Esophagus squamous epithelium (tissue), 5 donors: ENCODE data around the gene GPR42. TPM values are rescaled to one million over a fixed set of nuclear protein-coding genes. Genes with fewer than 3 reads are reported as not detected.

ENCODE experiments used
- DNase-seq: peaks from one replicate; lab custom pipeline; 2025; lab: John Stamatoyannopoulos, UW
- H3K27ac ChIP-seq, 4 donors: fragments of 200-600 bp; sonication (generic); one replicate each; pipeline ENCODE4 v1.5.1; 2016 to 2019; ENCODE audit warnings: mild to moderate bottlenecking in 1 of 4
- H3K27me3 ChIP-seq, 4 donors: fragments of 200-600 bp; sonication (generic); 1 replicate in 3 of 4; 2 replicates in 1 of 4; pipeline versions ENCODE4 v1.5.1 to v1.6.0; 2017 to 2021; ENCODE audit warnings: antibody characterized with exemption in 1 of 4
- H3K36me3 ChIP-seq, 3 donors: fragments of 200-600 bp; sonication (generic); one replicate each; pipeline ENCODE4 v1.5.1; 2016 to 2019
- H3K4me1 ChIP-seq, 3 donors: fragments of 200-600 bp; sonication (generic); one replicate each; pipeline ENCODE4 v1.5.1; 2017 to 2019
- H3K4me3 ChIP-seq, 4 donors: fragments of 200-600 bp; sonication (generic); 1 replicate in 3 of 4; 2 replicates in 1 of 4; pipeline ENCODE4 v1.5.1; 2016 to 2019; ENCODE audit warnings: mild to moderate bottlenecking in 2 of 4, moderate library complexity in 1 of 4
- H3K9me3 ChIP-seq, 3 donors: fragments of 200-600 bp; sonication (generic); one replicate each; pipeline ENCODE4 v1.5.1; 2016 to 2019
- POLR2A ChIP-seq, 4 donors: fragments of 450-650 bp; IDR thresholded peaks; one replicate each; pipeline ENCODE4 v1.6.1; 2017; ENCODE audit warnings: antibody characterized with exemption in 4 of 4, mild to moderate bottlenecking in 4 of 4, moderate library complexity in 3 of 4
- WGBS, 2 donors: methylation state at CpG; one replicate each; pipeline ENCODE4 v1.1.5; 2018; 5-methylcytosine and 5-hydroxymethylcytosine counted together
- intact Hi-C: fragments of 100-400 bp; cut with DNase I; formaldehyde crosslinking; loops from one replicate; pipeline ENCODE4 v1.15.0; 2022
- total RNA-seq, 4 donors: library from RNA; depleted of rRNA; stranded (reverse); fragments of >200 nt; gene quantifications; one replicate each; pipeline ENCODE4 v1.1.0, GENCODE V29; 2016
- TF ChIP-seq, protein P1 (sequence below), 6 experiments: fragments of 450-650 bp in 4 of 6; fragments of 200-600 bp in 2 of 6; sonication (generic) in 2 of 6; IDR thresholded peaks; one replicate each; pipeline ENCODE4 v1.5.1; 2016 to 2019; ENCODE audit warnings: antibody characterized with exemption in 6 of 6, mild to moderate bottlenecking in 4 of 6, moderate library complexity in 4 of 6
- donor health status: DM: yes; HTN: yes; CAD: no.

The GPR42 gene
- total RNA-seq, 4 donors from 2014 or later = not detected

DNA sequence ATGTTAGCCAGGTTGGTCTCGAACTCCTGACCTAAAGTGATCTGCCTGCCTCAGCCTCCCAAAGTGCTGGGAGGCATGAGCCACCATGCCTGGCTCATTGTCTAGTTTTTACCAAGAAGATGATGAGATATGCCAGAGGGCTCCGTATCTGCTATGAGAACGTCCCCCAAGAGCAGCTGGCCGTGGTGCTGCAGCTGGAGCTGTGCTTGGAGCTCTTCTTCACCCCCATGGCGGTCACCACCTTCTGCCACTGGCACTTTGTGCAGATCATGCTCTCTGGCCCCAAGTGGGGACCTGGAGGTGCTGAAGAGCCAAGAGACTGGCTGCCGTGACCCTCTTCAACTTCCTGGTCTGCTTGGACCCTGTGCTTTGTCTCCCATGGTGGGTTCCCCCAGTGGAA is 36.8 kb downstream of the GPR42 start:
- H3K27me3 ChIP-seq = peaks cover 0 to 16% (median 0%) of the 10 kb centered on the region in 4 donors
- no peak for DNase-seq
- intact Hi-C loops = no loop called here
- TF ChIP-seq, protein P1, sequence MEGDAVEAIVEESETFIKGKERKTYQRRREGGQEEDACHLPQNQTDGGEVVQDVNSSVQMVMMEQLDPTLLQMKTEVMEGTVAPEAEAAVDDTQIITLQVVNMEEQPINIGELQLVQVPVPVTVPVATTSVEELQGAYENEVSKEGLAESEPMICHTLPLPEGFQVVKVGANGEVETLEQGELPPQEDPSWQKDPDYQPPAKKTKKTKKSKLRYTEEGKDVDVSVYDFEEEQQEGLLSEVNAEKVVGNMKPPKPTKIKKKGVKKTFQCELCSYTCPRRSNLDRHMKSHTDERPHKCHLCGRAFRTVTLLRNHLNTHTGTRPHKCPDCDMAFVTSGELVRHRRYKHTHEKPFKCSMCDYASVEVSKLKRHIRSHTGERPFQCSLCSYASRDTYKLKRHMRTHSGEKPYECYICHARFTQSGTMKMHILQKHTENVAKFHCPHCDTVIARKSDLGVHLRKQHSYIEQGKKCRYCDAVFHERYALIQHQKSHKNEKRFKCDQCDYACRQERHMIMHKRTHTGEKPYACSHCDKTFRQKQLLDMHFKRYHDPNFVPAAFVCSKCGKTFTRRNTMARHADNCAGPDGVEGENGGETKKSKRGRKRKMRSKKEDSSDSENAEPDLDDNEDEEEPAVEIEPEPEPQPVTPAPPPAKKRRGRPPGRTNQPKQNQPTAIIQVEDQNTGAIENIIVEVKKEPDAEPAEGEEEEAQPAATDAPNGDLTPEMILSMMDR (IDR thresholded peaks at IDR 0.05) = no peak
- no peak for TF ChIP-seq POLR2A (IDR thresholded peaks at IDR 0.05)
- H3K27ac ChIP-seq = no peak overlapping the region
- no peaks in the 10 kb centered on the region for H3K36me3 ChIP-seq
- H3K9me3 ChIP-seq = no peaks in the 10 kb centered on the region
- H3K4me3 ChIP-seq = no peak overlapping the region
- no peaks in the 10 kb centered on the region for H3K4me1 ChIP-seq
- whole genome bisulfite sequencing, 2 donors = 77 to 81% methylated on average over 2 to 4 of the region's 6 CpGs

DNA sequence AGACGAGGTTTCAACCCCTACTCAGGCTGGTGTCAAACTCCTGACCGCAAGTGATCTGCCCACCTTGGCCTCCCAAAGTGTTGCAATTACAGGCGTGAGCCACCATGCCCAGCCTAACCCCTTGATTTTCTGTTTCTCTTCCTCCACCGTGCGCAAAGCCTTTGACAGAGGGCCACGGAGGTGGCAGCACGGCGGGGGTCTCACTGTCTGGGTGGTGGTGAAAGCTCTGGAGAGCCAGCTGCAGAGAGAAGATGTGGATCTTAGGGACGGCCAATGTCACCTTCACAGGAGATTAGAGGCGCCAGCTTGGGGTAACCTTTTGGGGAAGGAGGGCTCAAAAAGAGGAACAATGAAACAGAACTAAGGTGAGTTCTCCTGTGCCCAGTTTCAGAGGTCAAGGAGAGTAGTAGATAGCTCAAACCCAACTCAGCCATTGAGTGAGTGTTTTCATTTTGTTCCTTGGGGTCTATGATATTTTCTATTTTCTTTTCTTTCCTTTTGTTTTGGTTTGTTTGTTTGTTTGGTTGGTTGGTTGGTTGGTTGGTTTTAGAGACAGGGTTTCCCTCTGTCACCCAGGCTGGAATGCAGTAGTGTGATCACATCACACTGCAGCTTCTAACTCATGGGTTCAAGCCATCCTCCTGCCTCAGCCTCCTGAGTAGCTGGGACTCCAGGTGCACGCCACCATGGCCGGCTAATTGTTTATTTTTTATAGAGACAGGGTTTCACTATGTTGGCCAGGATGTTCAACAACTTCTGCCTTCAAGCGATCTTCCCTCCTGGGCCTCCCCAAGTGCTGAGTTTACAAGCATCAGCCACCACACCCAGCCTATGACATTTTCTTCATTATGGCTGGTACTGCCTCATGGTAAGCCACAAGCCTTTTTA is 37.7 kb downstream of the GPR42 start:
- Histone ChIP-seq H3K4me1 (no peaks in the 10 kb centered on the region), H3K27ac (no peak overlapping the region), H3K4me3 (no peak overlapping the region), H3K9me3 (no peaks in the 10 kb centered on the region), H3K27me3 (peaks cover 0 to 16% (median 0%) of the 10 kb centered on the region in 4 donors), H3K36me3 (no peaks in the 10 kb centered on the region)
- DNase-seq = no peak
- TF ChIP-seq, protein P1 (IDR thresholded peaks at IDR 0.05) = no peak
- TF ChIP-seq POLR2A (IDR thresholded peaks at IDR 0.05) = no peak
- intact Hi-C loops = no loop called here
- WGBS, 2 donors = 67 to 86% methylated on average over 7 to 13 of the region's 13 CpGs

DNA sequence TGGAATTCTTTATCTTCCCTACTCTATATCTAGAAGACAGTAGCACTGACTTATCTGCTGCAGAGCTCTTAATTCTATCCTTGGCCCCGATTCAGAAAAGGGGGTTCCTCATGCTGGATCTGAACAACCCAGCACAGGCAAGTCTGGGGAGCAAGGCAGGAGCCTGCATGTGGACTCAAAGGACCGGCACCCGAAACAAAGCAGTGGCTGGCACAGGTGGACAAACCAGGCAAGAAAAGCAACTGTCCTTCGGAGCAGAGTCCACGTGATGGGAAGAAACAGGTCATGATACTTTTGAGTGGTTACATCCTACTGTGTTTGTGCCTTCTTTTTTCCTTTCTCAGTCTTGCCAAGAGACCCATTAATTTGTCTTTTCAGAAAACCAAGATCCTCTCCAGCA is 38.3 kb downstream of the GPR42 start:
- no peaks in the 10 kb centered on the region for H3K4me1 ChIP-seq
- intact Hi-C loops = no loop called here

DNA sequence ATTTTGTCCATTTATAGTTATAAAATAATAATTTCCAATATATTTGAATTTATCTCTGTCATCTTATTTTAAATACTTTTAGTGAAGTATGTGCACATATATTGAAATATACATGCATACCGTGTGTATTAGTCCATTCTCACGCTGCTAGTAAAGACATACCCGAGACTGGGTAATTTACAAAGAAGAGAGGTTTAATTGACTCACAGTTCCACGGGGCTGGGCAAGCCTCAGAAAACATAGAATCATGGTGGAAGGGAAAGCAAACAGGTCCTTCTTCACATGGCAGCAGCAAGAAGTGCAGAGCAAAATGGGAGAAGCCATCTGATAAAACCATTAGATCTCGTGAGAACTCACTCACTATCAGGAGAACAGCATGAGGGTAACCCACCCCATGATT is 39.6 kb downstream of the GPR42 start:
- no peak overlapping the region for H3K4me3 ChIP-seq
- 68 to 77% methylated on average over 5 of the region's 5 CpGs for WGBS, 2 donors
- no peak for DNase-seq
- H3K9me3 ChIP-seq = no peaks in the 10 kb centered on the region
- no peaks in the 10 kb centered on the region for H3K36me3 ChIP-seq
- TF ChIP-seq, protein P1 (IDR thresholded peaks at IDR 0.05) = no peak
- TF ChIP-seq POLR2A (IDR thresholded peaks at IDR 0.05) = no peak
- intact Hi-C loops = no loop called here
- H3K27me3 ChIP-seq = peaks cover 0 to 35% (median 0%) of the 10 kb centered on the region in 4 donors
- no peak overlapping the region for H3K27ac ChIP-seq
- H3K4me1 ChIP-seq = no peaks in the 10 kb centered on the region

More for the DNA sequence above, 38.3 kb downstream of the GPR42 start:
- TF ChIP-seq, protein P1 (IDR thresholded peaks at IDR 0.05) = no peak
- TF ChIP-seq POLR2A (IDR thresholded peaks at IDR 0.05) = no peak
- Histone ChIP-seq H3K4me3 (no peak overlapping the region), H3K27ac (no peak overlapping the region), H3K27me3 (peaks cover 0 to 22% (median 0%) of the 10 kb centered on the region in 4 donors), H3K36me3 (no peaks in the 10 kb centered on the region), H3K9me3 (no peaks in the 10 kb centered on the region)
- 47 to 68% methylated on average over 2 to 5 of the region's 5 CpGs for WGBS, 2 donors
- no peak for DNase-seq

DNA sequence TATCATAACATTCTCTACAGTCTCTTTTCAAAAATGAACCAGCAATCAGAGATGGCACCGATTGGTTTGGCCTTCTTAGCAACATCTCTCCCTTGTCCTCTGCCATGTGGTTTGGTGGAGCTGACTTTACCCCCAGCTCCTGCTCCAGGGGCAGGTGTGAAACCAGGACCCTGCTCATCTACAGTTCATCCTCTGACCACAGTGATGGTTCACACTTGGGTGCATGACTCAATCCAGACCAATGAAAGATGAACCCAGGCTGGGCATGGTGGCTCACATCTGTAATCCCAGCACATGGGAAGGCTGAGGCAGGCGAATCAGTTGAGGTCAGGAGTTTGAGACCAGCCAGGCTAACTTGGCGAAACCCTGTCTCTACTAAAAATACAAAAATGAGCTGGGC is 43.6 kb downstream of the GPR42 start:
- 66 to 88% methylated on average over 3 of the region's 3 CpGs for WGBS, 2 donors
- Histone ChIP-seq H3K9me3 (no peaks in the 10 kb centered on the region), H3K27ac (no peak overlapping the region), H3K4me3 (no peak overlapping the region), H3K4me1 (no peaks in the 10 kb centered on the region), H3K36me3 (no peaks in the 10 kb centered on the region), H3K27me3 (peaks cover 0 to 62% (median 0%) of the 10 kb centered on the region in 4 donors)
- no peak for DNase-seq
- intact Hi-C loops = no loop called here
- TF ChIP-seq, protein P1 (IDR thresholded peaks at IDR 0.05) = no peak
- no peak for TF ChIP-seq POLR2A (IDR thresholded peaks at IDR 0.05)
